Memory B cell (primary cell): ENCODE data around the gene CDCP1.

Source experiments
- ATAC-seq: fragments of 150-1000 bp; cut with Tn5 transposase; 2 replicates; pipeline ENCODE4 v1.10.0; 2021; ENCODE audit warnings: low read depth, mild to moderate bottlenecking, moderate library complexity
- DNase-seq, 2 donors: peaks; one replicate each; pipeline ENCODE4 v3.0.0; 2022; ENCODE audit warnings: low spot score in 2 of 2
- H3K27ac Mint-ChIP-seq: one replicate; pipeline ENCODE4 v1.8.0; 2022; ENCODE audit warnings: mild to moderate bottlenecking, moderate library complexity, mixed read lengths
- H3K27me3 Mint-ChIP-seq: one replicate; pipeline ENCODE4 v1.8.0; 2022; ENCODE audit warnings: mixed read lengths
- H3K36me3 Mint-ChIP-seq: one replicate; pipeline ENCODE4 v1.8.0; 2022; ENCODE audit warnings: mild to moderate bottlenecking, mixed read lengths
- H3K4me1 Mint-ChIP-seq: one replicate; pipeline ENCODE4 v1.8.0; 2022; ENCODE audit warnings: mixed read lengths
- H3K4me3 Mint-ChIP-seq: one replicate; pipeline ENCODE4 v1.8.0; 2022; ENCODE audit warnings: mild to moderate bottlenecking, moderate library complexity, mixed read lengths
- H3K9me3 Mint-ChIP-seq: one replicate; pipeline ENCODE4 v1.8.0; 2022; ENCODE audit warnings: mixed read lengths

CDCP1 gene, protein sequence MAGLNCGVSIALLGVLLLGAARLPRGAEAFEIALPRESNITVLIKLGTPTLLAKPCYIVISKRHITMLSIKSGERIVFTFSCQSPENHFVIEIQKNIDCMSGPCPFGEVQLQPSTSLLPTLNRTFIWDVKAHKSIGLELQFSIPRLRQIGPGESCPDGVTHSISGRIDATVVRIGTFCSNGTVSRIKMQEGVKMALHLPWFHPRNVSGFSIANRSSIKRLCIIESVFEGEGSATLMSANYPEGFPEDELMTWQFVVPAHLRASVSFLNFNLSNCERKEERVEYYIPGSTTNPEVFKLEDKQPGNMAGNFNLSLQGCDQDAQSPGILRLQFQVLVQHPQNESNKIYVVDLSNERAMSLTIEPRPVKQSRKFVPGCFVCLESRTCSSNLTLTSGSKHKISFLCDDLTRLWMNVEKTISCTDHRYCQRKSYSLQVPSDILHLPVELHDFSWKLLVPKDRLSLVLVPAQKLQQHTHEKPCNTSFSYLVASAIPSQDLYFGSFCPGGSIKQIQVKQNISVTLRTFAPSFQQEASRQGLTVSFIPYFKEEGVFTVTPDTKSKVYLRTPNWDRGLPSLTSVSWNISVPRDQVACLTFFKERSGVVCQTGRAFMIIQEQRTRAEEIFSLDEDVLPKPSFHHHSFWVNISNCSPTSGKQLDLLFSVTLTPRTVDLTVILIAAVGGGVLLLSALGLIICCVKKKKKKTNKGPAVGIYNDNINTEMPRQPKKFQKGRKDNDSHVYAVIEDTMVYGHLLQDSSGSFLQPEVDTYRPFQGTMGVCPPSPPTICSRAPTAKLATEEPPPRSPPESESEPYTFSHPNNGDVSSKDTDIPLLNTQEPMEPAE

DNA sequence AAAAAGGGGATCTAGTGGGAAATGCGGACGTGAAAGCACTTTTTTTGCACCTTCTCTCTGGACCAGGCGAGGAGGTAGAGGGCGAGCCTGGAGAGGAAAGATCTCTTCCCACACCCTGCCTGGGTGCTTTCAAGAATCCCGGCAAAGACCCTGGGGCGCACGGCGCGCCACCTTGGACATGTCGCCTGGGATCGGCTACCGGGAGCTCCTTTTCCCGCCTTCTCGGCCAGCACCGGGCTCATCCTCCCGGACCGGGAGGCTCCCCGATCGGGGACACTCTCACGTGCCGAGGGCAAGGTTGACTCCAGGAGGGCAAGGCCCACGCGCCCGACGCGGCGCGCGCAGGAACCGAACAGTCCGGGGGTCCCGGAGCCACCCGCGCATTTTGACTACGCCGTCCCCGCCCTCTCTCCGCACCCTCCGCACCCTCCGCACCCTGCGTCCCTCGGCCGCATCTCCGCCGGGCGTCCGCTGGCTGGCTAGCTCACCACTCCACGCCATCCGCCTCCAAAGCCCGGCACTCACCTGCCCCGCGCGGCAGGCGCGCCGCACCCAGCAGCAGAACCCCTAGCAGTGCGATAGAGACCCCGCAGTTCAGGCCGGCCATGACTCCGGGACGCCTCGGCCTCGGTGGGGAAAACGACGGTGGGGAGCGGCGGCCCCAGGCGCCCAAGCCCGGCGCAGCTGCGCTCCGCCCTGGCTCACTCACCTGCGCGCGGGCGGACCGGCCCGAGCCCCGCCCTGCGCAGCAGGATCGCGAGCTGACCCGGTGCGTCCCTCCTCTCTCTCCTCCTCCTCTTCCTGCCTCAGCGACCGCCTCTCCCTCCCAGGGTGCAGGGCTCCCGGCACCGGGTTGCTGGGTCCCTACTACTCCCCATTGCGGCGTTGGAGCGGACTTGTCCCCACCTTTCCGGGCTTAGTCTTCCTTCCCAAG, at the start of gene CDCP1:
Gene CDCP1 (minus strand): TSS at position 698 of the 934 bp plus-strand sequence. CDS start 91 bp downstream, at position 607.
- Mint-ChIP-seq H3K36me3 (no peaks in the 10 kb centered on the region), H3K27me3 (peaks cover 33% of the 10 kb centered on the region), H3K27ac (no peak within 1 kb of the TSS), H3K9me3 (peaks cover 8% of the 10 kb centered on the region), H3K4me3 (peak within 1 kb of the TSS; percentile 86), H3K4me1 (peaks cover 8% of the 10 kb centered on the region)
- no peak for DNase-seq
- ATAC-seq = no peak

GRCh38 chr3:45194791-45195190, 48.6 kb upstream of the CDCP1 start:
- DNase-seq (no peak), ATAC-seq (no peak)
- peaks cover 1% of the 10 kb centered on the region for H3K36me3 Mint-ChIP-seq
- no peak overlapping the region for H3K27ac Mint-ChIP-seq
- H3K9me3 Mint-ChIP-seq = no peaks in the 10 kb centered on the region
- H3K4me3 Mint-ChIP-seq = no peak overlapping the region
- H3K27me3 Mint-ChIP-seq = peaks cover 12% of the 10 kb centered on the region
- no peaks in the 10 kb centered on the region for H3K4me1 Mint-ChIP-seq

- H3K4me1 Mint-ChIP-seq = no peaks in the 10 kb centered on the region
Observed at GRCh38 chr3:45191924-45192417, 45.8 kb upstream of the CDCP1 start.

GRCh38 chr3:45191424-45191823, 45.2 kb upstream of the CDCP1 start:
- peaks cover 9% of the 10 kb centered on the region for H3K27me3 Mint-ChIP-seq
- H3K27ac Mint-ChIP-seq = no peak overlapping the region
- H3K4me3 Mint-ChIP-seq = no peak overlapping the region
- H3K36me3 Mint-ChIP-seq = peaks cover 1% of the 10 kb centered on the region
- ATAC-seq (no peak), DNase-seq (no peak)
- no peaks in the 10 kb centered on the region for H3K4me1 Mint-ChIP-seq
- H3K9me3 Mint-ChIP-seq = no peaks in the 10 kb centered on the region

More at GRCh38 chr3:45191924-45192417, 45.8 kb upstream of the CDCP1 start:
- Mint-ChIP-seq H3K36me3 (peaks cover 1% of the 10 kb centered on the region), H3K4me3 (no peak overlapping the region), H3K9me3 (no peaks in the 10 kb centered on the region), H3K27me3 (peaks cover 9% of the 10 kb centered on the region), H3K27ac (no peak overlapping the region)
- ATAC-seq (no peak), DNase-seq (no peak)

GRCh38 chr3:45188719-45189659, 42.8 kb upstream of the CDCP1 start:
- H3K27me3 Mint-ChIP-seq = peaks cover 10% of the 10 kb centered on the region
- no peak overlapping the region for H3K4me3 Mint-ChIP-seq
- no peaks in the 10 kb centered on the region for H3K9me3 Mint-ChIP-seq
- no peak overlapping the region for H3K27ac Mint-ChIP-seq
- H3K36me3 Mint-ChIP-seq = peaks cover 1% of the 10 kb centered on the region
- DNase-seq (no peak), ATAC-seq (no peak)
- H3K4me1 Mint-ChIP-seq = no peaks in the 10 kb centered on the region

DNA sequence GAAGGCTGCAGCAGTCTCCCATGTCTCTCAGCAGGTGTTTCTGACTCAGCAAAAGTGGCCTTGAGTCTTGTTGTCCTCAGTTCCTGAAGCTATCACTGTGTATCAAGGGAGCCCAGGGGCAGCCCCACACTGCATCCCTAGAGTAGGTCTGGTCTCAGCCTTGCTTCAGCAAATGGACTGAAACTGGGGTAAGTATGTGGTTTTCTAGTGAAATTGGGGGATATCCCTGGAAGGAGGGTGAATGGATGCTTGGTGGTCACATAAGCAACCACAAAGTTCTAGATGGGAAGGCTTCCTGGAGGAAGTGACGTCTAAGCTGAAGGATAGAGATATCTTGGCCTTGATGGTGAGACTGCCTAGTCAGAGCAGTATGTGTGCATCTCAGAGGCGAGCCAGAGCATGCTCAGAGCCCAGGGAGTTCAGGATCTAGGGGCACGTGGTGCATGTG, 41.5 kb upstream of the CDCP1 start:
- DNase-seq (no peak), ATAC-seq (no peak)
- Mint-ChIP-seq H3K36me3 (peaks cover 1% of the 10 kb centered on the region), H3K27me3 (peaks cover 10% of the 10 kb centered on the region), H3K4me1 (no peaks in the 10 kb centered on the region), H3K9me3 (no peaks in the 10 kb centered on the region), H3K4me3 (no peak overlapping the region), H3K27ac (no peak overlapping the region)

- H3K36me3 Mint-ChIP-seq = peaks cover 1% of the 10 kb centered on the region
- no peak for DNase-seq
- no peaks in the 10 kb centered on the region for H3K4me1 Mint-ChIP-seq
- no peaks in the 10 kb centered on the region for H3K9me3 Mint-ChIP-seq
- H3K27me3 Mint-ChIP-seq = peaks cover 8% of the 10 kb centered on the region
- no peak overlapping the region for H3K4me3 Mint-ChIP-seq
- no peak for ATAC-seq
- no peak overlapping the region for H3K27ac Mint-ChIP-seq
Observed at GRCh38 chr3:45186871-45187270, 40.7 kb upstream of the CDCP1 start.

- Mint-ChIP-seq H3K36me3 (no peaks in the 10 kb centered on the region), H3K27me3 (peaks cover 10% of the 10 kb centered on the region), H3K4me3 (no peak overlapping the region), H3K4me1 (no peaks in the 10 kb centered on the region), H3K9me3 (no peaks in the 10 kb centered on the region), H3K27ac (no peak overlapping the region)
- no peak for ATAC-seq
- no peak for DNase-seq
Observed at GRCh38 chr3:45185461-45185860, 39.3 kb upstream of the CDCP1 start.

- Mint-ChIP-seq H3K27me3 (peaks cover 10% of the 10 kb centered on the region), H3K9me3 (no peaks in the 10 kb centered on the region), H3K36me3 (no peaks in the 10 kb centered on the region), H3K4me3 (no peak overlapping the region), H3K4me1 (no peaks in the 10 kb centered on the region), H3K27ac (no peak overlapping the region)
- DNase-seq (no peak), ATAC-seq (no peak)
Observed at GRCh38 chr3:45185052-45185451, 38.9 kb upstream of the CDCP1 start.

DNA sequence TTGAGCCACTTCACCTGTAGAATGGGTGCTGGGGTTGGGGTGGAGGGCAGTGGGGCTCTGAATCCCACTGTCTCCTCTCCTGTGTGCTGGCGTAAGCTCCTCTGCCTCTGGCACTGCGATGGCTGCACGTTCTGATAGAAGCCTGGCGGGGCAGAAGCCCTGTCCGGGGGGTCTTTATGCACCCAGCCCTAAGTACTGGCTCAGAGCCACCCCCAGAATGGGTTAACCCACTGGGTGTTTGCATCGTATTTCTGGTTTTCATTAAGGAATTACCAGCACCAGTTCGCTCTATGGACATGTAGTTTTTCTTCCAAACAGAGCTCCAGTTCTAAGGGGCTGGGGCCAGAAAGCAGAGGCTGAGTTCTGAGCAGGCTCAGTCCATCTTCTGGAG, 37.7 kb upstream of the CDCP1 start:
- Mint-ChIP-seq H3K4me1 (no peaks in the 10 kb centered on the region), H3K36me3 (no peaks in the 10 kb centered on the region), H3K4me3 (no peak overlapping the region), H3K27me3 (peaks cover 10% of the 10 kb centered on the region), H3K9me3 (no peaks in the 10 kb centered on the region), H3K27ac (no peak overlapping the region)
- DNase-seq = no peak
- ATAC-seq = no peak

GRCh38 chr3:45182915-45183871, 37.0 kb upstream of the CDCP1 start:
- no peaks in the 10 kb centered on the region for H3K4me1 Mint-ChIP-seq
- ATAC-seq = no peak
- H3K4me3 Mint-ChIP-seq = no peak overlapping the region
- H3K27me3 Mint-ChIP-seq = peaks cover 10% of the 10 kb centered on the region
- no peaks in the 10 kb centered on the region for H3K36me3 Mint-ChIP-seq
- H3K9me3 Mint-ChIP-seq = no peaks in the 10 kb centered on the region
- DNase-seq = no peak
- no peak overlapping the region for H3K27ac Mint-ChIP-seq

- ATAC-seq = no peak
- no peak for DNase-seq
- Mint-ChIP-seq H3K9me3 (no peaks in the 10 kb centered on the region), H3K4me3 (no peak overlapping the region), H3K36me3 (no peaks in the 10 kb centered on the region), H3K27me3 (peaks cover 10% of the 10 kb centered on the region), H3K4me1 (no peaks in the 10 kb centered on the region), H3K27ac (no peak overlapping the region)
Observed at GRCh38 chr3:45181496-45181895, 35.3 kb upstream of the CDCP1 start.
